ENCODE results near the gene ASIC2. TPM values are rescaled to one million over a fixed set of nuclear protein-coding genes. Genes with fewer than 3 reads are reported as not detected.

The ASIC2 gene
- total RNA-seq, 1 experiment from 2014 or later, result not detected

DNA sequence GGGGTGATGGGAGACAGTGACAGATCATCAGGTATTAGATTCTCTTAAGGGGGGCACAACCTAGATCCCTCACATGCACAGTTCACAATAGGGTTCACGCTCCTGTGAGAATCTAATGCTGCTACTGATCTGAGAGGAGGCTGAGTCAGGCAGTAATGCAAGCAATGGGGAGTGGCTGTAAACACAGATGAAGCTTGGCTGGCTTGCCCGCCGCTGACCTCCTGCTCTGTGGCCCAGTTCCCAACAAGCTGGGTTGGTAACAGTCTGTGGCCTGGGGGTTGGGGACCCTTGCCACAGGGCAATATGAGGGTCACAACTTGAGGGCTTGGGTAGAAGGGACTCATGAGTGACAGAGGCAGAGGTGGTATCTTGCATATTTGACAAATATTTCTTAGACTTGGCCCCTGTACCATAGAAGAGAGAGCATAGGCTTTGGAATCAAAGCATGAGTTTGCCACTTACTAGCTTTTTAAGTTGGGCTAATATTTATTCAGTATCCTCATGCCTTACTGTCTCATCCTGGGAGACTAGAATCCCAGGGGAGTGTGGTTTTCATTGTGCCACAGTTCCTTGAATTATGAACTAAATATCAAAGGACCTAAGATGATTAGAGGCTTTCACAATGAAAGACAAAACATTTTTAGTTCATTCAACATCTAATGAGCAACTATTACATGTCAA, 168.1 kb downstream of the ASIC2 start:
- ChIA-PET CTCF (no interaction called here), RAD21 (ENCODE audit: low non-redundant PET in 1 of 2, low total read pairs in 2 of 2, uncharacterized antibody in 2 of 2, unreplicated experiment in 2 of 2) (no interaction called here), POLR2A (no interaction called here)
- Histone ChIP-seq H3K9ac (ENCODE audit: low read length) (no peak overlapping the region), H3K4me2 (ENCODE audit: low read length) (no peak overlapping the region), H3K9me2 (ENCODE audit: insufficient read depth) (no peaks in the 10 kb centered on the region), H3K9me3 (ENCODE audit: control insufficient read depth in 1 of 2, insufficient read depth in 1 of 2, low read depth in 1 of 2, low read length in 2 of 2) (no peaks in the 10 kb centered on the region), H3K79me2 (ENCODE audit: insufficient read depth, low read length) (no peaks in the 10 kb centered on the region), H3K36me3 (ENCODE audit: control insufficient read depth in 1 of 2, insufficient read depth in 2 of 2, low read length in 2 of 2) (no peaks in the 10 kb centered on the region), H2AFZ (ENCODE audit: low read depth, low read length, poor library complexity, severe bottlenecking) (no peak overlapping the region), H3K27me3 (ENCODE audit: insufficient read depth, low read length) (peaks cover 50% of the 10 kb centered on the region), H3K4me3 (replicated peaks in 1 of 2; ENCODE audit: low read depth in 1 of 2, low read length in 2 of 2) (no peak overlapping the region), H3K27ac (ENCODE audit: low read depth, low read length) (no peak overlapping the region), H4K20me1 (ENCODE audit: insufficient read depth) (no peaks in the 10 kb centered on the region), H3K4me1 (ENCODE audit: control insufficient read depth in 1 of 2, insufficient read depth in 2 of 2, low read length in 2 of 2) (no peaks in the 10 kb centered on the region)
- intact Hi-C loops (cut with micrococcal nuclease), result no loop called here
- TF ChIP-seq ZFX (IDR thresholded peaks at IDR 0.05), result no peak
- no peak for TF ChIP-seq SP1 (IDR thresholded peaks at IDR 0.05; ENCODE audit: low read depth)
- TF ChIP-seq, protein P1, sequence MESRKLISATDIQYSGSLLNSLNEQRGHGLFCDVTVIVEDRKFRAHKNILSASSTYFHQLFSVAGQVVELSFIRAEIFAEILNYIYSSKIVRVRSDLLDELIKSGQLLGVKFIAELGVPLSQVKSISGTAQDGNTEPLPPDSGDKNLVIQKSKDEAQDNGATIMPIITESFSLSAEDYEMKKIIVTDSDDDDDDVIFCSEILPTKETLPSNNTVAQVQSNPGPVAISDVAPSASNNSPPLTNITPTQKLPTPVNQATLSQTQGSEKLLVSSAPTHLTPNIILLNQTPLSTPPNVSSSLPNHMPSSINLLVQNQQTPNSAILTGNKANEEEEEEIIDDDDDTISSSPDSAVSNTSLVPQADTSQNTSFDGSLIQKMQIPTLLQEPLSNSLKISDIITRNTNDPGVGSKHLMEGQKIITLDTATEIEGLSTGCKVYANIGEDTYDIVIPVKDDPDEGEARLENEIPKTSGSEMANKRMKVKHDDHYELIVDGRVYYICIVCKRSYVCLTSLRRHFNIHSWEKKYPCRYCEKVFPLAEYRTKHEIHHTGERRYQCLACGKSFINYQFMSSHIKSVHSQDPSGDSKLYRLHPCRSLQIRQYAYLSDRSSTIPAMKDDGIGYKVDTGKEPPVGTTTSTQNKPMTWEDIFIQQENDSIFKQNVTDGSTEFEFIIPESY (IDR thresholded peaks at IDR 0.05; ENCODE audit: extremely low read depth, insufficient replicate concordance, low read length), result no peak
- no peak for TF ChIP-seq YY1 (IDR thresholded peaks at IDR 0.05; ENCODE audit: extremely low read depth, insufficient replicate concordance, low read depth, low read length)
- TF ChIP-seq, protein P2, sequence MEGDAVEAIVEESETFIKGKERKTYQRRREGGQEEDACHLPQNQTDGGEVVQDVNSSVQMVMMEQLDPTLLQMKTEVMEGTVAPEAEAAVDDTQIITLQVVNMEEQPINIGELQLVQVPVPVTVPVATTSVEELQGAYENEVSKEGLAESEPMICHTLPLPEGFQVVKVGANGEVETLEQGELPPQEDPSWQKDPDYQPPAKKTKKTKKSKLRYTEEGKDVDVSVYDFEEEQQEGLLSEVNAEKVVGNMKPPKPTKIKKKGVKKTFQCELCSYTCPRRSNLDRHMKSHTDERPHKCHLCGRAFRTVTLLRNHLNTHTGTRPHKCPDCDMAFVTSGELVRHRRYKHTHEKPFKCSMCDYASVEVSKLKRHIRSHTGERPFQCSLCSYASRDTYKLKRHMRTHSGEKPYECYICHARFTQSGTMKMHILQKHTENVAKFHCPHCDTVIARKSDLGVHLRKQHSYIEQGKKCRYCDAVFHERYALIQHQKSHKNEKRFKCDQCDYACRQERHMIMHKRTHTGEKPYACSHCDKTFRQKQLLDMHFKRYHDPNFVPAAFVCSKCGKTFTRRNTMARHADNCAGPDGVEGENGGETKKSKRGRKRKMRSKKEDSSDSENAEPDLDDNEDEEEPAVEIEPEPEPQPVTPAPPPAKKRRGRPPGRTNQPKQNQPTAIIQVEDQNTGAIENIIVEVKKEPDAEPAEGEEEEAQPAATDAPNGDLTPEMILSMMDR (IDR thresholded peaks at IDR 0.05 in 2 of 3, conservative IDR thresholded peaks at IDR 0.05 in 1 of 3; ENCODE audit: borderline replicate concordance in 1 of 3, insufficient read depth in 1 of 3, low read depth in 2 of 3, low read length in 2 of 3), result no peak
- TF ChIP-seq ELF1 (IDR thresholded peaks at IDR 0.05; ENCODE audit: borderline replicate concordance, low read depth), result no peak
- no peak for TF ChIP-seq POLR2A (IDR thresholded peaks at IDR 0.05; ENCODE audit: borderline replicate concordance, extremely low read depth, insufficient read depth, insufficient read length)
- no peak for TF ChIP-seq SIN3A (IDR thresholded peaks at IDR 0.05; ENCODE audit: low read depth)
- no peak for TF ChIP-seq EGR1 (IDR thresholded peaks at IDR 0.05; ENCODE audit: low read depth)
- no peak for TF ChIP-seq CEBPB (IDR thresholded peaks at IDR 0.05; ENCODE audit: low read depth)
- no peak for TF ChIP-seq ZNF274 (IDR thresholded peaks at IDR 0.05; ENCODE audit: low read depth, low read length)
- TF ChIP-seq, protein P3, sequence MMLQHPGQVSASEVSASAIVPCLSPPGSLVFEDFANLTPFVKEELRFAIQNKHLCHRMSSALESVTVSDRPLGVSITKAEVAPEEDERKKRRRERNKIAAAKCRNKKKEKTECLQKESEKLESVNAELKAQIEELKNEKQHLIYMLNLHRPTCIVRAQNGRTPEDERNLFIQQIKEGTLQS (IDR thresholded peaks at IDR 0.05), result no peak
- TF ChIP-seq, protein P4, sequence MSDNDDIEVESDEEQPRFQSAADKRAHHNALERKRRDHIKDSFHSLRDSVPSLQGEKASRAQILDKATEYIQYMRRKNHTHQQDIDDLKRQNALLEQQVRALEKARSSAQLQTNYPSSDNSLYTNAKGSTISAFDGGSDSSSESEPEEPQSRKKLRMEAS (IDR thresholded peaks at IDR 0.05), result no peak
- no peak for TF ChIP-seq SRF (IDR thresholded peaks at IDR 0.05; ENCODE audit: low read depth)
- no peak for TF ChIP-seq JUND (IDR thresholded peaks at IDR 0.05)
- TF ChIP-seq TCF7L2 (IDR thresholded peaks at IDR 0.05; ENCODE audit: borderline replicate concordance, extremely low read depth, insufficient read depth, insufficient read length), result no peak
- TF ChIP-seq CBX3 (IDR thresholded peaks at IDR 0.05; ENCODE audit: low read depth), result no peak
- no peak for DNase-seq (ENCODE audit: low read depth, low spot score)
- no TSS peak for BruUV-seq (replicated peaks)
- ATAC-seq, result no peak
